Neural cell (in vitro differentiated cells): Measurements from ENCODE around the gene SDK1. TPM values are rescaled to one million over a fixed set of nuclear protein-coding genes. Genes with fewer than 3 reads are reported as not detected.

ENCODE experiments used
- H2AFZ ChIP-seq: fragments of 200-600, 300-800 bp; sonication (generic), shearing (Covaris generic); 2 replicates; pipeline ENCODE4 v1.6.0; 2014; ENCODE audit warnings: low read depth, mild to moderate bottlenecking, antibody characterized with exemption, low read length, moderate library complexity
- H3F3A ChIP-seq: fragments of 200-600 bp; shearing (Covaris generic); 2 replicates; pipeline ENCODE4 v1.6.1; 2016; ENCODE audit warnings: mild to moderate bottlenecking, moderate library complexity, mixed read lengths, antibody characterized with exemption, low read length; ENCODE audit not compliant: insufficient read depth, poor library complexity, severe bottlenecking
- H3K27ac ChIP-seq: fragments of 200-600, 300-800 bp; sonication (generic), shearing (Covaris generic); 2 replicates; pipeline ENCODE4 v1.5.1; 2014; ENCODE audit warnings: mild to moderate bottlenecking, low read length, moderate library complexity
- H3K27me3 ChIP-seq: fragments of 300-800, 200-600 bp; sonication (generic), shearing (Covaris generic); 2 replicates; pipeline ENCODE4 v1.6.0; 2014; ENCODE audit warnings: mild to moderate bottlenecking, low read depth, low read length, moderate library complexity; ENCODE audit not compliant: insufficient read depth
- H3K36me3 ChIP-seq: fragments of 300-800, 200-600 bp; sonication (generic), shearing (Covaris generic); 2 replicates; pipeline ENCODE4 v1.5.1; 2014; ENCODE audit warnings: mild to moderate bottlenecking, antibody characterized with exemption, low read length, moderate library complexity; ENCODE audit not compliant: insufficient read depth
- H3K4me2 ChIP-seq: fragments of 300-800, 200-600 bp; sonication (generic), shearing (Covaris generic); 2 replicates; pipeline ENCODE4 v1.6.0; 2014; ENCODE audit warnings: mild to moderate bottlenecking, low read length
- H3K4me3 ChIP-seq: fragments of 300-800, 200-600 bp; sonication (generic), shearing (Covaris generic); 2 replicates; pipeline ENCODE4 v1.5.1; 2014; ENCODE audit warnings: mild to moderate bottlenecking, low read length, moderate library complexity
- H3K79me2 ChIP-seq: fragments of 200-600 bp; shearing (Covaris generic); replicated peaks from 2 replicates; pipeline ENCODE4 v1.6.0; 2014; ENCODE audit warnings: mild to moderate bottlenecking, low read length, moderate library complexity; ENCODE audit not compliant: insufficient read depth
- H3K9ac ChIP-seq: fragments of 300-800, 200-600 bp; sonication (generic), shearing (Covaris generic); 2 replicates; pipeline ENCODE4 v1.6.1; 2016; ENCODE audit warnings: mild to moderate bottlenecking, low read length, mixed read lengths
- H3K9me2 ChIP-seq: fragments of 200-600 bp; shearing (Covaris generic); 2 replicates; pipeline ENCODE4 v1.6.1; 2016; ENCODE audit warnings: mild to moderate bottlenecking, low read length, mixed read lengths; ENCODE audit not compliant: insufficient read depth
- H3K9me3 ChIP-seq: fragments of 200-600, 300-800 bp; sonication (generic), shearing (Covaris generic); 2 replicates; pipeline ENCODE4 v1.6.1; 2016; ENCODE audit warnings: mild to moderate bottlenecking, mixed run types, low read length, moderate library complexity, mixed read lengths
- H4K20me1 ChIP-seq: fragments of 200-600 bp; shearing (Covaris generic); 2 replicates; pipeline ENCODE4 v1.6.1; 2016; ENCODE audit warnings: mild to moderate bottlenecking, mixed run types; ENCODE audit not compliant: insufficient read depth
- EP300 ChIP-seq: fragments of 450-650 bp; conservative IDR thresholded peaks from 2 replicates; pipeline ENCODE4 v1.6.1; 2014; ENCODE audit warnings: antibody characterized with exemption, mild to moderate bottlenecking, moderate library complexity; ENCODE audit not compliant: poor library complexity, severe bottlenecking
- EZH2 ChIP-seq: fragments of 200-600, 300-800 bp; shearing (Covaris generic), sonication (generic); IDR thresholded peaks from 2 replicates; pipeline ENCODE4 v1.6.1; 2014; ENCODE audit warnings: antibody characterized with exemption, low read length, borderline replicate concordance, mild to moderate bottlenecking; ENCODE audit not compliant: insufficient read depth, poor library complexity, severe bottlenecking
- MXI1 ChIP-seq: fragments of 450-650 bp; conservative IDR thresholded peaks from 2 replicates; pipeline ENCODE4 v1.6.1; 2014; ENCODE audit warnings: antibody characterized with exemption, mild to moderate bottlenecking; ENCODE audit not compliant: poor library complexity, severe bottlenecking
- POLR2AphosphoS5 ChIP-seq: IDR thresholded peaks from 2 replicates; pipeline ENCODE4 v1.6.1; 2012
- RAD21 ChIP-seq: fragments of 450-650 bp; conservative IDR thresholded peaks from 2 replicates; pipeline ENCODE4 v1.6.1; 2014; ENCODE audit warnings: antibody characterized with exemption, mild to moderate bottlenecking, moderate library complexity
- SMC3 ChIP-seq: fragments of 450-650 bp; conservative IDR thresholded peaks from 2 replicates; pipeline ENCODE4 v1.6.1; 2014; ENCODE audit warnings: antibody characterized with exemption, mild to moderate bottlenecking, moderate library complexity; ENCODE audit not compliant: poor library complexity
- TAF1 ChIP-seq: IDR thresholded peaks from 2 replicates; pipeline ENCODE4 v1.6.1; 2012; ENCODE audit warnings: low read depth
- polyA plus RNA-seq: library from polyadenylated mRNA; depleted of rRNA; stranded (reverse); fragments of >200 nt; gene quantifications from 2 replicates; pipeline ENCODE4 v1.2.3, GENCODE V29; 2014
- TF ChIP-seq, protein P1 (sequence below): IDR thresholded peaks from 2 replicates; pipeline ENCODE4 v1.6.1; 2012; ENCODE audit warnings: borderline replicate concordance
- TF ChIP-seq, protein P2 (sequence below): fragments of 450-650 bp; IDR thresholded peaks from 2 replicates; pipeline ENCODE4 v1.5.1; 2014; ENCODE audit warnings: antibody characterized with exemption, mild to moderate bottlenecking, moderate library complexity; ENCODE audit not compliant: poor library complexity, severe bottlenecking

The SDK1 gene
- polyA plus RNA-seq, 1 donor from 2014 or later: 2.7 TPM

DNA sequence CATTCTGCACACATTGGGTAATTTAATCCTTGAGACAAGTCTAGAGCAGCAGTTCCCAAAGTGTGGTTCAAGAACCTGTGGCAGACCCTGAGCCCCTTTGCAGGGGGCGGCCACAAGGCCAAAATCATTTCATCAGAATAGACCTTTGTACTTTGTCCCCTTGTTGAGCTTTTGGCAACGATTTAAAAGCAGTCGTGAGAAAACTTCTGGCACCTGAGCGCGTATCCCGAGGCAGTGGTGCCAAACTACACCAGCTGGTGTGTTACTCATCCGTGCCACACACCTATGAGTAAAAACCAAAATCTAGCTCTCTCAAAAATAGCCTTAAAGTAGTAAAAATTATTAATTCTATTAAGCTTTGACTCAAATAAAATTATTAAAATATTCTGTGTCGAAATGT is 306.8 kb downstream of the SDK1 start:
- Histone ChIP-seq H2AFZ (no peak overlapping the region), H3F3A (no peaks in the 10 kb centered on the region), H3K9ac (no peak overlapping the region), H3K4me2 (no peak overlapping the region), H3K27ac (no peak overlapping the region), H4K20me1 (no peaks in the 10 kb centered on the region), H3K79me2 (no peaks in the 10 kb centered on the region), H3K9me2 (no peaks in the 10 kb centered on the region), H3K36me3 (no peaks in the 10 kb centered on the region), H3K4me3 (no peak overlapping the region), H3K9me3 (no peaks in the 10 kb centered on the region), H3K27me3 (no peaks in the 10 kb centered on the region)
- no peak for TF ChIP-seq RAD21
- TF ChIP-seq SMC3: no peak
- no peak for TF ChIP-seq EZH2

DNA sequence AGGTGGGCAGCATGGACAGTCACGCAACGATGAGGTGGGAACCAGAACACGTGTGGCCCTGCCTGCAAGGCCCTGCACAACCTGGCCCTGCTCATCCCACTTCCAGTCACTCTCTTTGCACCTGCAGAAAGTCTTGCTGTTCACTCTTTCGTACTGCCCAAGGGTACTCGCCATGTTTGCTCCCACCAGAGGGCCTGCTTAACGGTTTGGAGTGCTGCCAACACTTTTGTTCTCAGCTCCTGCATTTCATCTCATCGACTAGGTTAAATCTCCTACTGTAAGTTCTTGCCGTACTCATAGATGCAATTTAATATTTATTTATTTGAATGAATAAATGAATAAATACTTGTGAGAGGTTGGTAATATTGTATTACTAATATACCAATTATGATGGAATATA is 315.3 kb downstream of the SDK1 start:
- Histone ChIP-seq H4K20me1 (no peaks in the 10 kb centered on the region), H3K9me3 (no peaks in the 10 kb centered on the region), H3K79me2 (no peaks in the 10 kb centered on the region), H3K27ac (no peak overlapping the region), H3K36me3 (no peaks in the 10 kb centered on the region), H3K4me3 (no peak overlapping the region), H3F3A (no peaks in the 10 kb centered on the region), H3K27me3 (no peaks in the 10 kb centered on the region), H2AFZ (no peak overlapping the region), H3K9ac (no peak overlapping the region), H3K4me2 (no peak overlapping the region), H3K9me2 (no peaks in the 10 kb centered on the region)
- TF ChIP-seq MXI1: no peak
- TF ChIP-seq RAD21: no peak
- TF ChIP-seq EP300: no peak
- TF ChIP-seq TAF1: no peak
- no peak for TF ChIP-seq POLR2AphosphoS5
- TF ChIP-seq, protein P1, sequence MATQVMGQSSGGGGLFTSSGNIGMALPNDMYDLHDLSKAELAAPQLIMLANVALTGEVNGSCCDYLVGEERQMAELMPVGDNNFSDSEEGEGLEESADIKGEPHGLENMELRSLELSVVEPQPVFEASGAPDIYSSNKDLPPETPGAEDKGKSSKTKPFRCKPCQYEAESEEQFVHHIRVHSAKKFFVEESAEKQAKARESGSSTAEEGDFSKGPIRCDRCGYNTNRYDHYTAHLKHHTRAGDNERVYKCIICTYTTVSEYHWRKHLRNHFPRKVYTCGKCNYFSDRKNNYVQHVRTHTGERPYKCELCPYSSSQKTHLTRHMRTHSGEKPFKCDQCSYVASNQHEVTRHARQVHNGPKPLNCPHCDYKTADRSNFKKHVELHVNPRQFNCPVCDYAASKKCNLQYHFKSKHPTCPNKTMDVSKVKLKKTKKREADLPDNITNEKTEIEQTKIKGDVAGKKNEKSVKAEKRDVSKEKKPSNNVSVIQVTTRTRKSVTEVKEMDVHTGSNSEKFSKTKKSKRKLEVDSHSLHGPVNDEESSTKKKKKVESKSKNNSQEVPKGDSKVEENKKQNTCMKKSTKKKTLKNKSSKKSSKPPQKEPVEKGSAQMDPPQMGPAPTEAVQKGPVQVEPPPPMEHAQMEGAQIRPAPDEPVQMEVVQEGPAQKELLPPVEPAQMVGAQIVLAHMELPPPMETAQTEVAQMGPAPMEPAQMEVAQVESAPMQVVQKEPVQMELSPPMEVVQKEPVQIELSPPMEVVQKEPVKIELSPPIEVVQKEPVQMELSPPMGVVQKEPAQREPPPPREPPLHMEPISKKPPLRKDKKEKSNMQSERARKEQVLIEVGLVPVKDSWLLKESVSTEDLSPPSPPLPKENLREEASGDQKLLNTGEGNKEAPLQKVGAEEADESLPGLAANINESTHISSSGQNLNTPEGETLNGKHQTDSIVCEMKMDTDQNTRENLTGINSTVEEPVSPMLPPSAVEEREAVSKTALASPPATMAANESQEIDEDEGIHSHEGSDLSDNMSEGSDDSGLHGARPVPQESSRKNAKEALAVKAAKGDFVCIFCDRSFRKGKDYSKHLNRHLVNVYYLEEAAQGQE: no peak
- TF ChIP-seq SMC3: no peak
- TF ChIP-seq EZH2: no peak
- TF ChIP-seq, protein P2, sequence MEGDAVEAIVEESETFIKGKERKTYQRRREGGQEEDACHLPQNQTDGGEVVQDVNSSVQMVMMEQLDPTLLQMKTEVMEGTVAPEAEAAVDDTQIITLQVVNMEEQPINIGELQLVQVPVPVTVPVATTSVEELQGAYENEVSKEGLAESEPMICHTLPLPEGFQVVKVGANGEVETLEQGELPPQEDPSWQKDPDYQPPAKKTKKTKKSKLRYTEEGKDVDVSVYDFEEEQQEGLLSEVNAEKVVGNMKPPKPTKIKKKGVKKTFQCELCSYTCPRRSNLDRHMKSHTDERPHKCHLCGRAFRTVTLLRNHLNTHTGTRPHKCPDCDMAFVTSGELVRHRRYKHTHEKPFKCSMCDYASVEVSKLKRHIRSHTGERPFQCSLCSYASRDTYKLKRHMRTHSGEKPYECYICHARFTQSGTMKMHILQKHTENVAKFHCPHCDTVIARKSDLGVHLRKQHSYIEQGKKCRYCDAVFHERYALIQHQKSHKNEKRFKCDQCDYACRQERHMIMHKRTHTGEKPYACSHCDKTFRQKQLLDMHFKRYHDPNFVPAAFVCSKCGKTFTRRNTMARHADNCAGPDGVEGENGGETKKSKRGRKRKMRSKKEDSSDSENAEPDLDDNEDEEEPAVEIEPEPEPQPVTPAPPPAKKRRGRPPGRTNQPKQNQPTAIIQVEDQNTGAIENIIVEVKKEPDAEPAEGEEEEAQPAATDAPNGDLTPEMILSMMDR: no peak

DNA sequence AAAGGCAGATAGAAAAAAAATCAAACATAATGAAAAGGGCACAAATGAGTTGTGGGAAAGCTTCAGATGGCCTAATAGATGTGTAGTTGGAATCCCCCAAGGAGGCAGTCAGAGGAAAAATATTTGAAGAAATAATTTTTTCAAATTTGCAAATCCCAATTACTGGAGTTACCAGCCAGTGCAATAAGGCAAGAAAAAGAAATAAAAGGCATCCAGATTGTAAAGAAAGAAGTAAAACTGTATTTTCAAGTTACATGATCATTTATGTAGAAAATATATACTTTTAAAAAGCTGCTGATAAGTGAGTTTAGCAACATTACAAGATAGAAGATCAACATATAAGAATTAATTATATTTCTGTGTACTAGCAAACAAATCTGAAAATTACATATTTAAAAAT is 329.0 kb downstream of the SDK1 start:
- Histone ChIP-seq H3K9ac (no peak overlapping the region), H4K20me1 (no peaks in the 10 kb centered on the region), H3K27me3 (no peaks in the 10 kb centered on the region), H3K9me2 (no peaks in the 10 kb centered on the region), H3K9me3 (no peaks in the 10 kb centered on the region), H2AFZ (no peak overlapping the region), H3K79me2 (no peaks in the 10 kb centered on the region), H3K27ac (no peak overlapping the region), H3K4me3 (no peak overlapping the region), H3K4me2 (no peak overlapping the region), H3F3A (no peaks in the 10 kb centered on the region), H3K36me3 (no peaks in the 10 kb centered on the region)
- no peak for TF ChIP-seq MXI1
- TF ChIP-seq TAF1: no peak
- no peak for TF ChIP-seq POLR2AphosphoS5
- TF ChIP-seq, protein P1: no peak
- TF ChIP-seq, protein P2: no peak
- no peak for TF ChIP-seq EZH2
- TF ChIP-seq EP300: no peak
- TF ChIP-seq SMC3: no peak
- TF ChIP-seq RAD21: no peak
